OCI-M2 (cell line): Measurements from ENCODE around the gene BTN2A1.
"Not testable (repeated sequence)": the region's sequence is repeated elsewhere in the genome, so short reads cannot be mapped to it uniquely, and the experiment has no call there.

ENCODE experiments used
- DNase-seq: peaks from one replicate; lab custom pipeline; 2025; ENCODE audit not compliant: unreplicated experiment; lab: John Stamatoyannopoulos, UW

BTN2A1 gene

GRCh38 chr6:26457806-26458688 is at the start of gene BTN2A1:
BTN2A1 (plus strand) TSS chr6:26457955; CDS start chr6:26458637, 682 bp downstream.
- peak; percentile 48 for DNase-seq

DNA sequence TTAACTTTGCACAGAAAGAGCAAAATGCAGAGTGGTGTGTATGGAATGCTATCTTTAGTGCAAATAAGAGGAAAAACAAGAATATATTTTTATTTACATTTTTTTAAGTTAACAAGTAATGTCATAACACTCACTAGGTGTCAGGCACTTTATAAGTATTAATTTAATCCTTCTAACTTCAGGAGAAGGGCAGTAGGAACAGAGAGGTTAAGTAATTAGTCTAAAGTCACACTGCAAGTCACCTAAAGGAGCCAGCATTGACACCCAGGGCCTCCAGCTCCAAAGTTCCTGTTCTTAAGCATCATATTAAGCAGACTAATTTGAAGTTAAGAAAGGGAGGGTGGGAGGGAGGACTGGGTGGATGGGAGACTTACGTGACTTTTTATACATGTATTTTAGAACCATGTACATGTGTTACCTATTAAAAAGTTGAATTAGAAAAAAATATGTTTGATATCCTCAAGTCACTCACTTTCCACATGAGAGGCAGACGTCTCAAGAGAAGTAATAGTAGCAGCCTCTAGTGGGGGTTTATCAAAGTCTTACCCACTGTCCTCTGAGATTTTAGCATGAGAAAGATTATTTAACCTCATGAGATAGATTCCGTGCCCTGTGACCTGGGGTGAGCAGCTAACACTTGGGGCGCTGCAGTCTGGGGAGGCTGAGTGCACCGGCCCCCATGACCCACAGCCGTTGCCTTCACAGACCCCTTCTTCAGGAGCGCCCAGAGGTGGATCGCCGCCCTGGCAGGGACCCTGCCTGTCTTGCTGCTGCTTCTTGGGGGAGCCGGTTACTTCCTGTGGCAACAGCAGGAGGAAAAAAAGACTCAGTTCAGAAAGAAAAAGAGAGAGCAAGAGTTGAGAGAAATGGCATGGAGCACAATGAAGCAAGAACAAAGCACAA is 48.7 kb upstream of the BTN2A1 start:
- no peak for DNase-seq

GRCh38 chr6:26411751-26412150 is 46.0 kb upstream of the BTN2A1 start:
- no peak for DNase-seq

DNA sequence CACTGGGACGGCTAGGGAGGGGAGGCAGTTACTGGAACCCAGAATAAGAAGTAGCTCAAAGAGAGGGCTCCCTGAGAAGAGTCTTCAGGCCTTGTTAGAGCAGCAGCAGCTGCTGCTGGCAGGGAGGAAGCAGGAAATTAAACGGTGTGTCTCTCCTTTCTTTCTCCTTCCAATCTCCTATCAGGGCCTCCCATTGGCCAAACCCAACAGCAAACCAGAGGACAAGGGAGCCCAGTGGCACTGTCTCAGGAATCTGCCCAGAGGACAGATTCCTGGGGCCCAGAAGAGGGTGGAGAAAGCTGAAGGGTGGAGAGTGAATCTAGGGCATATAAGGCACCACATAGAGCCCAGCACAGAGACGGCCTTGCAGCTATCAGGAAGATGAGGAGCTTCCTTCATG is 45.5 kb upstream of the BTN2A1 start:
- no peak for DNase-seq

DNA sequence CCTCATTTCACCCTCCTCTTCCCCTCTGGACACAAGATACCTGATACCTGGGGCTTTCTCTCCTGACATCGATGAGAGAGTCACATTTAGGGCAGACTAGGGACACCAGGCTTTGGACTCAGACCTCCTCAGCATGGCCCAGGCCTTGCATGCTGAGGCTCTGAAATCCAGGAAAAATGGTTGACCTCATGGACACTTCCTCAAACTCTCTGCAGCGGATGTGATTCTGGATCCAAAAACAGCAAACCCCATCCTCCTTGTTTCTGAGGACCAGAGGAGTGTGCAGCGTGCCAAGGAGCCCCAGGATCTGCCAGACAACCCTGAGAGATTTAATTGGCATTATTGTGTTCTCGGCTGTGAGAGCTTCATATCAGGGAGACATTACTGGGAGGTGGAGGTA is 44.8 kb upstream of the BTN2A1 start:
- no peak for DNase-seq

DNA sequence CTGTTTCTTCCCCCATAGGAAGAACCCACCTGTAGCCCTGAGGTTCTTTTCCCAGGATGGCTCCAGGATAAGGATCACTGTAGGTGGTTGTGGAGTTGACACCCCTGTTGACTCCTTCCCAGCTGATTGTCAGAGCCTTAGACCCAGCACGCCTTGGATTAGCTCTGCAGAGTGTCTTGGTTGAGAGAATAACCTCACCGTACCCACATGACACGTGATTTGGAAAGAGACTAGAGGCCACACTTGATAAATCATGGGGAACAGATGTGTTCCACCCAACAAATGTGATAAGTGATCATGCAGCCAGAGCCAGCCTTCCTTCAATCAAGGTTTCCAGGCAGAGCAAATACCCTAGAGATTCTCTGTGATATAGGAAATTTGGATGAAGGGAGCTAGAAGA is 43.5 kb upstream of the BTN2A1 start:
- no peak for DNase-seq

DNA sequence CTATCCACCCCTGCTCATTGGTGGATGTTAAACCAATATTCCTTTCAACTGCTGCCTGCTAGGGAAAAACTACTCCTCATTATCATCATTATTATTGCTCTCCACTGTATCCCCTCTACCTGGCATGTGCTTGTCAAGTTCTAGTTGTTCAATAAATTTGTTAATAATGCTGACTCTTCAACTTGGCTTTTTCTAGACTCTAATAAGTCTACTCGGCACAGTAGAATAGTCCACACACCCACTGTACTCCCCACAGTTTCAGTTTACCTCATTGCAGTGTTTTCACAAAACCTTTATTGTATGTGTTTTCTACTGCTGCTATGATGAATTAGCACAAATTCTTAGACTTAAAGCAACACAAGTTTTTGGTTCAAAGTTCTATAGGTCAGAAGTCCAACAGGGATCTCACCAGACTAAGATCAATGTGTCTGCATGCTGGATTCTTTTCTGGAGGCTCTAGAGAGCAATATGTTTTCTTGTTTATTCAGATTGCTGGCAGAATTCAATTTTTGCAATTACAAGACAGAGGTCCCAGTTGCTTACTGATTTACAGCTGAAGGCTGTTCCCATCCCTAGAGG is 42.6 kb upstream of the BTN2A1 start:
- no peak for DNase-seq

- no peak for DNase-seq
Observed at GRCh38 chr6:26415791-26416190, 42.0 kb upstream of the BTN2A1 start.

DNA sequence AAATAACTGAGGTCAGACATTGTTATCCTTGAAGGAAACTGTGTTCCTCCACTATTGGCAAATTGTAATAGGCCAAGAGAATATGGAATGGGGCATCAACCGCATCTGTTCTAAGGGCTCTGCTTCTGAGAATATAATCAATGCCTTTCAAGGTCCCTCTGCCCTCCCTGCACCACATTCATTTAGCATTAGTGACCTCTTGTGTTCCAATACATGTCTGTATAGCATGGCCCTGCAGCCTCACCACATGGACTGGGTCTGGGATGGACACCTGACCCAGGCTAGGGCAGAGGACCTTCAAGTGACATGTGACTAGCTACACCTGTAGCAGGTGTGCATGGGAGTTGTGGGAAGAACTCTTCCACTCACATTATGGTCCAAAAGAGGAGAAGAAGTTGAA is 41.5 kb upstream of the BTN2A1 start:
- DNase-seq: no peak

- not testable (repeated sequence) for DNase-seq
Observed at GRCh38 chr6:26418077-26418476, 39.7 kb upstream of the BTN2A1 start.

GRCh38 chr6:26418795-26419194 is 39.0 kb upstream of the BTN2A1 start:
- DNase-seq: not testable (repeated sequence)

DNA sequence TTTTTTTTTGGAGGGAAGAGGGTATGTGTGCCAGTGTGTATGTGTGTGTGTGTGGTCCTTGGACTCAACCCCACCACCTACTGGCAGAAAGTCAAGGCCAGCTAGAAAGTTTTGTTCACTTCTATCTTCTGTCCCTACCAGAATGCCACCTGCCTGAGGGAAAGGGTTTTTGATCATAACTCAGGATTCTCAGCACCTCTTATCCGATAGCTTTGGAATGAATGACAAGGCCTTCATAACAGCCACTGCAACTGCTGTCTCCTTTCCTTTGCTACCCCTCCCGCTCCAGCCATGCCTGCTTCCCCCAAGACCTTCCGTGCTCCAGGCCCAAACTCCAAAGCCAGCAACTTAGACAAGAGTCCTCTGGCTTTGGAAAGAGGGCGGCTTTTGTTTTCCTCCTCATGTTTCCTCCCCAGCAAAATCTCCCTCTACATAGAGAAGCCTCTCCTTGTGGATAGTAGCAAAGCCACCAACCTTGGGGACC is 37.0 kb upstream of the BTN2A1 start:
- no peak for DNase-seq

- DNase-seq: peak; percentile 61
Observed at GRCh38 chr6:26421259-26422144, 36.3 kb upstream of the BTN2A1 start.

- DNase-seq: no peak
Observed at GRCh38 chr6:26422329-26422728, 35.4 kb upstream of the BTN2A1 start.

GRCh38 chr6:26426691-26427450 is 30.9 kb upstream of the BTN2A1 start:
- DNase-seq: no peak

DNA sequence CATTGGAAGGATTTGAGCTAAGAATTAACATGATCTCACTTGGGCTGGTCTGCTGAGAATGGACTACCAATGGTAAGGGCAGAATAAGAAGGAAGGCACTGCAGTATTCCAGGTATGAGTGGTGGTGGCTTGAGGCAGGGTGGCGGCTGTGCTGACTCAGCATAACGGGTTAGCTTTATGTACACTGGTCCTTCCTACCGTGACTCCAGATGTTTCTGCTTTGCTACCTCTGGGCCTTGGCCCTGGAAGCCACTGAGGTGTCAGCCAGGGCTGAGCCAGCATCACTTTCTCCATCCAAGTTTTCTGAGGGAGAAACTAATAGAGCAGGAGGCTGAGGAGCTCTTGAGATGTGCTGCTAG is 30.3 kb upstream of the BTN2A1 start:
- no peak for DNase-seq

- no peak for DNase-seq
Observed at GRCh38 chr6:26428206-26428605, 29.5 kb upstream of the BTN2A1 start.

- no peak for DNase-seq
Observed at GRCh38 chr6:26430787-26431186, 27.0 kb upstream of the BTN2A1 start.

GRCh38 chr6:26431258-26432172 is 26.2 kb upstream of the BTN2A1 start:
- DNase-seq: no peak
